HG02852 (cell line): ENCODE results near the gene METTL25.

Experiments used
- ATAC-seq: cut with Tn5 transposase; IDR thresholded peaks from one replicate; pipeline ENCODE4 v1.9.1; 2021; ENCODE audit warnings: mild to moderate bottlenecking, moderate library complexity; ENCODE audit not compliant: unreplicated experiment

METTL25 gene

GRCh38 chr12:82406651-82407050 is 48.3 kb downstream of the METTL25 start:
- ATAC-seq: no peak

GRCh38 chr12:82407481-82407880 is 49.2 kb downstream of the METTL25 start:
- ATAC-seq: no peak

GRCh38 chr12:82408844-82409243 is 50.5 kb downstream of the METTL25 start:
- no peak for ATAC-seq

- no peak for ATAC-seq
Observed at GRCh38 chr12:82411546-82412230, 53.4 kb downstream of the METTL25 start.

- ATAC-seq: no peak
Observed at GRCh38 chr12:82412246-82412645, 53.9 kb downstream of the METTL25 start.

- no peak for ATAC-seq
Observed at GRCh38 chr12:82414044-82414443, 55.7 kb downstream of the METTL25 start.

GRCh38 chr12:82414926-82415325 is 56.6 kb downstream of the METTL25 start:
- no peak for ATAC-seq

- ATAC-seq: no peak
Observed at GRCh38 chr12:82415402-82415801, 57.1 kb downstream of the METTL25 start.

- ATAC-seq: no peak
Observed at GRCh38 chr12:82425241-82425640, 66.9 kb downstream of the METTL25 start.

GRCh38 chr12:82426081-82426480 is 67.8 kb downstream of the METTL25 start:
- ATAC-seq: no peak

GRCh38 chr12:82426586-82426985 is 68.3 kb downstream of the METTL25 start:
- no peak for ATAC-seq

GRCh38 chr12:82430541-82431145 is 72.3 kb downstream of the METTL25 start:
- ATAC-seq: no peak

GRCh38 chr12:82434392-82434911 is 76.1 kb downstream of the METTL25 start:
- no peak for ATAC-seq

- ATAC-seq: no peak
Observed at GRCh38 chr12:82436354-82436753, 78.0 kb downstream of the METTL25 start.

GRCh38 chr12:82437744-82438143 is 79.4 kb downstream of the METTL25 start:
- ATAC-seq: peak; percentile 55

- peak; percentile 56 for ATAC-seq
Observed at GRCh38 chr12:82438356-82438755, 80.0 kb downstream of the METTL25 start.

GRCh38 chr12:82440885-82441284 is 82.6 kb downstream of the METTL25 start:
- no peak for ATAC-seq

- no peak for ATAC-seq
Observed at GRCh38 chr12:82448911-82449578, 90.7 kb downstream of the METTL25 start.

- ATAC-seq: no peak
Observed at GRCh38 chr12:82456633-82457032, 98.3 kb downstream of the METTL25 start.

GRCh38 chr12:82458101-82458500 is 99.8 kb downstream of the METTL25 start:
- ATAC-seq: no peak

GRCh38 chr12:82461393-82461792 is 103.1 kb downstream of the METTL25 start:
- ATAC-seq: no peak

GRCh38 chr12:82461836-82462235 is 103.5 kb downstream of the METTL25 start:
- ATAC-seq: no peak
